ENCODE results near the gene MFN1.

The MFN1 gene

DNA sequence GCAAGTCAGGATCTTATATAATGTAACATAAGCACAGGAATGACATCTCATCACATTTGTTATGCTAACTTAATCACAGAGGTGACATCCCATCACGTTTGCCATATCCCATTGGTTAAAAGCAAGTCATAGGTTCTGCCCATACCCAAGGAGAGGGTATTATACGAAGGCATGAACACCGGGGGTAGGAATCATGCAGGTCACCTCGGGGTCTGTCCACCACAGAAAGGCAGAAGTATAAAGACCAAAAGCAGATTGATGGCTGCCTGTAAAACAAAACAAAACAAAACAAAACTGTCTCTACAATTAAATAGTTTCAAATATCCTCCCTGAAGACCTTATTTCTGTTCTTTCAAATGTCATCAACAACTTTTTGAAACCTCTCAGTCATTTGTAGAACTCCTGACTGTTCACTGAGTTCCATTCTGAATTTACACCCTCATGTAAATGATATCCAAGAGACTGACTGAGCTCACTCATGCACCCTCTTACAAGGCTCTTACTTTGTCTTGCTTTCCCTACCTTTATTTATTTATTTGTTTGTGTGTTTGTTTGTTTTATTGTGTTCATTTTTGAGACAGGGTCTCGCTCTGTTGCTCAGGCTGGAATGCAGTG lies 47.4 kb upstream of the MFN1 start:
- H3K9me3 ChIP-seq (replicated peaks; ENCODE audit: insufficient read depth, low read length): no peaks in the 10 kb centered on the region
- no peaks in the 10 kb centered on the region for H3K9me2 ChIP-seq (replicated peaks; ENCODE audit: insufficient read depth, low read length)
- no peaks in the 10 kb centered on the region for H4K20me1 ChIP-seq (ENCODE audit: insufficient read depth, low read length)
- DNase-seq: no peak
- no peak overlapping the region for H2AFZ ChIP-seq (ENCODE audit: low read length)
- 0 out of 2 replicates have a peak, but pooled peaks cover under 1% of the 10 kb centered on the region for H3K27me3 ChIP-seq (replicated peaks; ENCODE audit: insufficient read depth, low read length)
- no peaks in the 10 kb centered on the region for H3K4me1 ChIP-seq (ENCODE audit: low read length)
- TF ChIP-seq EZH2phosphoT487 (IDR thresholded peaks at IDR 0.05; ENCODE audit: low read length): no peak
- TF ChIP-seq, protein P1, sequence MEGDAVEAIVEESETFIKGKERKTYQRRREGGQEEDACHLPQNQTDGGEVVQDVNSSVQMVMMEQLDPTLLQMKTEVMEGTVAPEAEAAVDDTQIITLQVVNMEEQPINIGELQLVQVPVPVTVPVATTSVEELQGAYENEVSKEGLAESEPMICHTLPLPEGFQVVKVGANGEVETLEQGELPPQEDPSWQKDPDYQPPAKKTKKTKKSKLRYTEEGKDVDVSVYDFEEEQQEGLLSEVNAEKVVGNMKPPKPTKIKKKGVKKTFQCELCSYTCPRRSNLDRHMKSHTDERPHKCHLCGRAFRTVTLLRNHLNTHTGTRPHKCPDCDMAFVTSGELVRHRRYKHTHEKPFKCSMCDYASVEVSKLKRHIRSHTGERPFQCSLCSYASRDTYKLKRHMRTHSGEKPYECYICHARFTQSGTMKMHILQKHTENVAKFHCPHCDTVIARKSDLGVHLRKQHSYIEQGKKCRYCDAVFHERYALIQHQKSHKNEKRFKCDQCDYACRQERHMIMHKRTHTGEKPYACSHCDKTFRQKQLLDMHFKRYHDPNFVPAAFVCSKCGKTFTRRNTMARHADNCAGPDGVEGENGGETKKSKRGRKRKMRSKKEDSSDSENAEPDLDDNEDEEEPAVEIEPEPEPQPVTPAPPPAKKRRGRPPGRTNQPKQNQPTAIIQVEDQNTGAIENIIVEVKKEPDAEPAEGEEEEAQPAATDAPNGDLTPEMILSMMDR (IDR thresholded peaks at IDR 0.05; ENCODE audit: low read length): no peak
- no peak for TF ChIP-seq EZH2 (optimal IDR thresholded peaks at IDR 0.05; ENCODE audit: low read depth, low read length)
- H3K4me2 ChIP-seq (ENCODE audit: low read depth, low read length): no peak overlapping the region
- no peak overlapping the region for H3K27ac ChIP-seq (ENCODE audit: low read length)
- H3K4me3 ChIP-seq (ENCODE audit: low read length): no peak overlapping the region
- no peak overlapping the region for H3K9ac ChIP-seq (ENCODE audit: low read length)
- H3F3A ChIP-seq (ENCODE audit: insufficient read depth, low read length): no peaks in the 10 kb centered on the region
- H3K79me2 ChIP-seq (ENCODE audit: low read length): no peaks in the 10 kb centered on the region
- H3K36me3 ChIP-seq (replicated peaks; ENCODE audit: insufficient read depth, low read length): no peaks in the 10 kb centered on the region

- Histone ChIP-seq H3K36me3 (replicated peaks; ENCODE audit: insufficient read depth, low read length) (no peaks in the 10 kb centered on the region), H3K27ac (ENCODE audit: low read length) (no peak overlapping the region), H3K9me3 (replicated peaks; ENCODE audit: insufficient read depth, low read length) (no peaks in the 10 kb centered on the region), H3K4me1 (ENCODE audit: low read length) (no peaks in the 10 kb centered on the region), H3K9me2 (replicated peaks; ENCODE audit: insufficient read depth, low read length) (no peaks in the 10 kb centered on the region), H3K4me3 (ENCODE audit: low read length) (no peak overlapping the region), H3K9ac (ENCODE audit: low read length) (no peak overlapping the region), H3K79me2 (ENCODE audit: low read length) (no peaks in the 10 kb centered on the region), H4K20me1 (ENCODE audit: insufficient read depth, low read length) (no peaks in the 10 kb centered on the region), H2AFZ (ENCODE audit: low read length) (no peak overlapping the region), H3K27me3 (replicated peaks; ENCODE audit: insufficient read depth, low read length) (0 out of 2 replicates have a peak, but pooled peaks cover 3% of the 10 kb centered on the region), H3K4me2 (ENCODE audit: low read depth, low read length) (no peak overlapping the region), H3F3A (ENCODE audit: insufficient read depth, low read length) (no peaks in the 10 kb centered on the region)
- no peak for TF ChIP-seq EZH2 (optimal IDR thresholded peaks at IDR 0.05; ENCODE audit: low read depth, low read length)
- TF ChIP-seq EZH2phosphoT487 (IDR thresholded peaks at IDR 0.05; ENCODE audit: low read length): no peak
- TF ChIP-seq, protein P1 (IDR thresholded peaks at IDR 0.05; ENCODE audit: low read length): no peak
- DNase-seq: no peak
Observed at GRCh38 chr3:179301645-179302044, 45.9 kb upstream of the MFN1 start.

DNA sequence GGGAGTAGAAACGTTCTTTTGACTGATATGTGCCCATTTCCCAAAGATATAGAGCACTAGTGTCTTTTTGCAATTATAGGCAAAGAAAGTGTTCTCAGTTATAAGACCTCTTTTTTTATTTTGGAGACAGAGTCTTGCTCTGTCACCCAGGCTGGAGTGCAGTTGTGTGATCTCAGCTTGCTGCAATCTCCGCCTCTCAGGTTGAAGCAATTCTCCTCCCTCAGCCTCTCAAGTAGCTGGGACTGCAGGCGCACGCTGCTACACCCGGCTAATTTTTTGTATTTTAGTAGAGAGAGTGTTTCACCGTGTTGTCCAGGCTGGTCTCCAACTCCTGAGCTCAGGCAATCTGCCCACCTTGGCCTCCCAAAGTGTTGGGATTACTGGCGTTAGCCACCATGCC lies 45.4 kb upstream of the MFN1 start:
- no peaks in the 10 kb centered on the region for H3K9me3 ChIP-seq (replicated peaks; ENCODE audit: insufficient read depth, low read length)
- no peaks in the 10 kb centered on the region for H4K20me1 ChIP-seq (ENCODE audit: insufficient read depth, low read length)
- H3K36me3 ChIP-seq (replicated peaks; ENCODE audit: insufficient read depth, low read length): no peaks in the 10 kb centered on the region
- TF ChIP-seq EZH2phosphoT487 (IDR thresholded peaks at IDR 0.05; ENCODE audit: low read length): no peak
- no peak for TF ChIP-seq EZH2 (optimal IDR thresholded peaks at IDR 0.05; ENCODE audit: low read depth, low read length)
- TF ChIP-seq, protein P1 (IDR thresholded peaks at IDR 0.05; ENCODE audit: low read length): no peak
- no peaks in the 10 kb centered on the region for H3K79me2 ChIP-seq (ENCODE audit: low read length)
- DNase-seq: no peak
- H3K4me2 ChIP-seq (ENCODE audit: low read depth, low read length): no peak overlapping the region
- no peak overlapping the region for H3K27ac ChIP-seq (ENCODE audit: low read length)
- no peak overlapping the region for H2AFZ ChIP-seq (ENCODE audit: low read length)
- no peaks in the 10 kb centered on the region for H3K9me2 ChIP-seq (replicated peaks; ENCODE audit: insufficient read depth, low read length)
- H3K27me3 ChIP-seq (replicated peaks; ENCODE audit: insufficient read depth, low read length): 0 out of 2 replicates have a peak, but pooled peaks cover 3% of the 10 kb centered on the region
- H3K9ac ChIP-seq (ENCODE audit: low read length): no peak overlapping the region
- no peaks in the 10 kb centered on the region for H3F3A ChIP-seq (ENCODE audit: insufficient read depth, low read length)
- H3K4me3 ChIP-seq (ENCODE audit: low read length): no peak overlapping the region
- no peaks in the 10 kb centered on the region for H3K4me1 ChIP-seq (ENCODE audit: low read length)
